H1 (cell line): ENCODE measurements around the gene NDUFS7. TPM values are rescaled to one million over a fixed set of nuclear protein-coding genes. Genes with fewer than 3 reads are reported as not detected.
A peak's percentile ranks its signal among the peaks of the same experiment; 100 is the strongest.

Experiments used
- BACH1 ChIP-seq: IDR thresholded peaks from 2 replicates; pipeline ENCODE4 v1.6.1; 2012; ENCODE audit warnings: low read length, improper control_type of control experiment
- BCL11A ChIP-seq, 2 experiments: IDR thresholded peaks; one replicate each; pipeline ENCODE4 v1.6.1; 2011; ENCODE audit warnings: low read depth in 2 of 2, low read length in 2 of 2, mild to moderate bottlenecking in 2 of 2
- EP300 ChIP-seq, 2 experiments: IDR thresholded peaks; 1 replicate in 1 of 2; 2 replicates in 1 of 2; pipeline ENCODE4 v1.6.1; 2011 to 2012; ENCODE audit warnings: low read depth in 2 of 2, low read length in 2 of 2, mild to moderate bottlenecking in 2 of 2, borderline replicate concordance in 1 of 2, inconsistent platforms in 1 of 2, moderate library complexity in 1 of 2
- HDAC2 ChIP-seq, 2 experiments: fragments of 300-600 bp in 1 of 2; sonication (generic) in 1 of 2; IDR thresholded peaks; 2 replicates each; pipeline ENCODE4 v1.6.1; 2011 to 2012; ENCODE audit warnings: low read depth in 2 of 2, low read length in 2 of 2, mild to moderate bottlenecking in 2 of 2, moderate library complexity in 2 of 2, borderline replicate concordance in 1 of 2, inconsistent platforms in 1 of 2
- HDAC6 ChIP-seq: IDR thresholded peaks from one replicate; pipeline ENCODE4 v1.7.1; 2012; ENCODE audit warnings: low read depth, mild to moderate bottlenecking, inconsistent platforms, low read length, moderate library complexity
- POLR2A ChIP-seq, 2 experiments: IDR thresholded peaks; 1 replicate in 1 of 2; 2 replicates in 1 of 2; pipeline ENCODE4 v1.6.1; 2011; ENCODE audit warnings: low read depth in 2 of 2, low read length in 2 of 2, mild to moderate bottlenecking in 2 of 2; ENCODE audit errors: control extremely low read depth in 1 of 2
- RXRA ChIP-seq: IDR thresholded peaks from 2 replicates; pipeline ENCODE4 v1.6.1; 2011; ENCODE audit warnings: low read depth, mild to moderate bottlenecking, low read length, moderate library complexity; ENCODE audit not compliant: insufficient read depth
- SIN3A ChIP-seq, 2 experiments: IDR thresholded peaks in 1 of 2; conservative IDR thresholded peaks in 1 of 2; 2 replicates each; pipeline ENCODE4 v1.6.1; 2011 to 2012; ENCODE audit warnings: low read length in 2 of 2, improper control_type of control experiment in 1 of 2, low read depth in 1 of 2, mild to moderate bottlenecking in 1 of 2
- SP4 ChIP-seq: IDR thresholded peaks from 2 replicates; pipeline ENCODE4 v1.6.1; 2012; ENCODE audit warnings: low read length, inconsistent platforms
- SUZ12 ChIP-seq: fragments of 200-600 bp; sonication (generic); IDR thresholded peaks from 2 replicates; pipeline ENCODE4 v1.6.1; 2012; ENCODE audit warnings: mild to moderate bottlenecking, inconsistent platforms, low read length, moderate library complexity, mixed read lengths
- polyA plus RNA-seq, 7 experiments: library from polyadenylated mRNA; depleted of rRNA in 3 of 7; stranded (reverse) in 5 of 7; unstranded in 2 of 7; fragments of >200 nt in 5 of 7; fragments of 200-250 nt in 2 of 7; gene quantifications; 1 replicate in 5 of 7; 2 replicates in 1 of 7; 4 replicates in 1 of 7; pipeline versions ENCODE4 v1.2.1 to v1.2.3, GENCODE V29; 2011 to 2013; ENCODE audit warnings: missing spikeins in 2 of 7, mixed read lengths in 2 of 7
- total RNA-seq: library from RNA; stranded (reverse); fragmentation: NEBNext Ultra II Directional; extraction: Animal tissue kit (Norgen Biotek cat#: 25700); gene quantifications from 2 replicates; pipeline ENCODE4 v1.2.1, GENCODE V29; 2021
- TF ChIP-seq, protein P1 (sequence below), 3 experiments: IDR thresholded peaks; 1 replicate in 2 of 3; 2 replicates in 1 of 3; pipeline versions ENCODE4 v1.5.1 to v1.6.1; 2011; ENCODE audit warnings: low read length in 3 of 3, mild to moderate bottlenecking in 3 of 3, inconsistent platforms in 2 of 3, low read depth in 1 of 3, moderate library complexity in 1 of 3; ENCODE audit not compliant: insufficient read depth in 1 of 3; ENCODE audit errors: control extremely low read depth in 1 of 3
- TF ChIP-seq, protein P2 (sequence below): IDR thresholded peaks from 2 replicates; pipeline ENCODE4 v1.6.1; 2012; ENCODE audit warnings: low read length, inconsistent platforms
- TF ChIP-seq, protein P3 (sequence below): IDR thresholded peaks from 2 replicates; pipeline ENCODE4 v1.6.1; 2011; ENCODE audit warnings: low read length, improper control_type of control experiment

Gene NDUFS7
- total and polyA plus RNA-seq, 2 of the 8 experiments (the other 6 are each of a cell fraction or from before 2014, with no cell fraction given), result 78.1 to 309 TPM

DNA sequence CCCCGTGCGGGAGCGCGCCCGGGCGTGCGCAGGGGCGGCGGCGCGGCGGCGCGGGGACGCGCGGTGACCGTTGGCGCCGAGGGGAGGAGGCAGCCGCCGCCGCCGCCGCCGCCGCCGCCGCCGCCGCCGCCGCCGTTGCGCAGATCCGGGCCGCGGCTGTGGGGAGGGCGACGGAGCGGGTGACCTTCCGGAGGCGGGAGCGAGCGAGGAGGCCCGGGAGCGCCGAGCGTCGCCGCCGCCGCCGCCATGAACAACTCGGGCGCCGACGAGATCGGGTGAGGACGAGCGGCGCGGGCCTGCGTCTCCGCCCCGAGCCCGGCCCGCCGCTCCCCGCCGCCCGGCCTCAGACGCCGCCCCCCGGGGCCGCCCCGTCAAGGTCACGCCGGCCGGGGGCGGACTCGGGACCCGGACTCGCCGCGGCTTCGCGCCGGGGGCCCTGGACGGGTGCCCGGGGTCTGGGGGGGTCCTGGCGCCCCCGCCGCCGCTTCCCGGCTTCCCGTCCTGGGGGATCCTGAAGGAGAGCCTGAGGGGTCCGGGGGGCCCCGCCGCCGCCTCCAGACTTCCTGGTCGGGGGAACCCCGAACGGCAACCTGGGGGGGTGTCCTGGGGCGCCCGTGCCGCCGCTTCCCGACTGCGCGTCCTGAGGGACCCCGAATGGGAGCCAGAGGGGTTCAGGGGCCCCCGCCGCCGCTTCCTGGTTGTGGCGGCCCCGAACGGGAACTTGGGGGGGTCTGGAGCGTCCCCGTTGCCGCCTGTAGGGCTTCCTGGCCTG is 24.0 kb downstream of the NDUFS7 start, which contains the start of gene DAZAP1 (continued):
- TF ChIP-seq, protein P1, sequence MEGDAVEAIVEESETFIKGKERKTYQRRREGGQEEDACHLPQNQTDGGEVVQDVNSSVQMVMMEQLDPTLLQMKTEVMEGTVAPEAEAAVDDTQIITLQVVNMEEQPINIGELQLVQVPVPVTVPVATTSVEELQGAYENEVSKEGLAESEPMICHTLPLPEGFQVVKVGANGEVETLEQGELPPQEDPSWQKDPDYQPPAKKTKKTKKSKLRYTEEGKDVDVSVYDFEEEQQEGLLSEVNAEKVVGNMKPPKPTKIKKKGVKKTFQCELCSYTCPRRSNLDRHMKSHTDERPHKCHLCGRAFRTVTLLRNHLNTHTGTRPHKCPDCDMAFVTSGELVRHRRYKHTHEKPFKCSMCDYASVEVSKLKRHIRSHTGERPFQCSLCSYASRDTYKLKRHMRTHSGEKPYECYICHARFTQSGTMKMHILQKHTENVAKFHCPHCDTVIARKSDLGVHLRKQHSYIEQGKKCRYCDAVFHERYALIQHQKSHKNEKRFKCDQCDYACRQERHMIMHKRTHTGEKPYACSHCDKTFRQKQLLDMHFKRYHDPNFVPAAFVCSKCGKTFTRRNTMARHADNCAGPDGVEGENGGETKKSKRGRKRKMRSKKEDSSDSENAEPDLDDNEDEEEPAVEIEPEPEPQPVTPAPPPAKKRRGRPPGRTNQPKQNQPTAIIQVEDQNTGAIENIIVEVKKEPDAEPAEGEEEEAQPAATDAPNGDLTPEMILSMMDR (IDR thresholded peaks at IDR 0.05; ENCODE audit: control extremely low read depth in 1 of 3, insufficient read depth in 1 of 3, low read depth in 1 of 3, low read length in 3 of 3), result no peak
- no peak for TF ChIP-seq RXRA
- TF ChIP-seq EP300 (IDR thresholded peaks at IDR 0.05; ENCODE audit: borderline replicate concordance in 1 of 2, low read depth in 2 of 2, low read length in 2 of 2), result no peak
- no peak for TF ChIP-seq BACH1
- TF ChIP-seq POLR2A (IDR thresholded peaks at IDR 0.05; ENCODE audit: control extremely low read depth in 1 of 2, low read depth in 2 of 2, low read length in 2 of 2), result no peak
- no peak for TF ChIP-seq BCL11A (IDR thresholded peaks at IDR 0.05; ENCODE audit: low read depth in 2 of 2, low read length in 2 of 2)
- no peak for TF ChIP-seq SIN3A (conservative IDR thresholded peaks at IDR 0.05 in 1 of 2, IDR thresholded peaks at IDR 0.05 in 1 of 2; ENCODE audit: low read depth in 1 of 2, low read length in 2 of 2)
- TF ChIP-seq HDAC6, result no peak
- TF ChIP-seq SP4, result 0 out of 2 replicates have a peak, but pooled peaks have one; percentile 3
- TF ChIP-seq, protein P2, sequence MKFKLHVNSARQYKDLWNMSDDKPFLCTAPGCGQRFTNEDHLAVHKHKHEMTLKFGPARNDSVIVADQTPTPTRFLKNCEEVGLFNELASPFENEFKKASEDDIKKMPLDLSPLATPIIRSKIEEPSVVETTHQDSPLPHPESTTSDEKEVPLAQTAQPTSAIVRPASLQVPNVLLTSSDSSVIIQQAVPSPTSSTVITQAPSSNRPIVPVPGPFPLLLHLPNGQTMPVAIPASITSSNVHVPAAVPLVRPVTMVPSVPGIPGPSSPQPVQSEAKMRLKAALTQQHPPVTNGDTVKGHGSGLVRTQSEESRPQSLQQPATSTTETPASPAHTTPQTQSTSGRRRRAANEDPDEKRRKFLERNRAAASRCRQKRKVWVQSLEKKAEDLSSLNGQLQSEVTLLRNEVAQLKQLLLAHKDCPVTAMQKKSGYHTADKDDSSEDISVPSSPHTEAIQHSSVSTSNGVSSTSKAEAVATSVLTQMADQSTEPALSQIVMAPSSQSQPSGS, result no peak
- TF ChIP-seq SUZ12, result no peak
- TF ChIP-seq, protein P3, sequence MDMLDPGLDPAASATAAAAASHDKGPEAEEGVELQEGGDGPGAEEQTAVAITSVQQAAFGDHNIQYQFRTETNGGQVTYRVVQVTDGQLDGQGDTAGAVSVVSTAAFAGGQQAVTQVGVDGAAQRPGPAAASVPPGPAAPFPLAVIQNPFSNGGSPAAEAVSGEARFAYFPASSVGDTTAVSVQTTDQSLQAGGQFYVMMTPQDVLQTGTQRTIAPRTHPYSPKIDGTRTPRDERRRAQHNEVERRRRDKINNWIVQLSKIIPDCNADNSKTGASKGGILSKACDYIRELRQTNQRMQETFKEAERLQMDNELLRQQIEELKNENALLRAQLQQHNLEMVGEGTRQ, result no peak
- TF ChIP-seq HDAC2 (IDR thresholded peaks at IDR 0.05; ENCODE audit: borderline replicate concordance in 1 of 2, low read depth in 2 of 2, low read length in 2 of 2), result no peak
